IPS DF 6.9 (cell line): ENCODE data around the gene KPNA3.

Experiments
- DNase-seq: peaks from one replicate; pipeline ENCODE4 v3.0.0-alpha.2; 2013; ENCODE audit warnings: low read depth, low spot score
- H3K27ac ChIP-seq: one replicate; pipeline ENCODE4 v1.5.1; 2013; ENCODE audit warnings: low read length, control low read depth
- H3K27me3 ChIP-seq: 2 replicates; pipeline ENCODE4 v1.6.1; 2013; ENCODE audit warnings: mild to moderate bottlenecking, low read length; ENCODE audit not compliant: control insufficient read depth, insufficient read depth
- H3K36me3 ChIP-seq: 2 replicates; pipeline ENCODE4 v1.6.1; 2013; ENCODE audit warnings: low read length; ENCODE audit not compliant: control insufficient read depth, insufficient read depth
- H3K4me1 ChIP-seq: 2 replicates; pipeline ENCODE4 v1.6.1; 2013; ENCODE audit warnings: low read length; ENCODE audit not compliant: control insufficient read depth, insufficient read depth
- H3K4me3 ChIP-seq: 2 replicates; pipeline ENCODE4 v1.5.1; 2013; ENCODE audit warnings: mild to moderate bottlenecking, low read length
- H3K9me3 ChIP-seq: 2 replicates; pipeline ENCODE4 v1.6.1; 2013; ENCODE audit warnings: low read length, inconsistent platforms; ENCODE audit not compliant: control insufficient read depth, insufficient read depth
- whole genome bisulfite sequencing: extraction: QIAGEN DNeasy Blood & Tissue Kit; methylation state at CpG from one replicate; pipeline ENCODE4 v1.1.7; 2013; ENCODE audit warnings: mixed read lengths, missing lambda C conversion rate; ENCODE audit not compliant: insufficient read length, insufficient coverage; 5-methylcytosine and 5-hydroxymethylcytosine counted together

The KPNA3 gene

DNA sequence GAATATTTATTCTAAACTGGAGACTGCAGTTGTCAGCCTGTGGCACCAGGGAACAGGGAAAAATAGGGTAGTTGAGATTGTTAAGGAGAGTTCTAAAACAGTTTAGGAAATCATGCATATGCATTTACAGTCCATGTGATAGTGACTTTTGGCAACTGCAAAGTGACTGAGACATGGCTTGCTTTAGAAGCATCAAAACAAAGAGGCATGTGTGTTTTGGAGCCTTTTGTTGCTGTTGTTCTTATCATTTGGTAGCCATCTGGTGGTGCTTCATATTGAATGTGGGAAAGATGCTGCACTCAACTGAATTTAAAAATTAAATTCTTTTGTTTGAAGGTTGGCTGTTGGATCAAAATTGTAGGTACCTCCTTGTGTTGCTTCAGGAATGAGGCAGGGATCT, 91.0 kb downstream of the KPNA3 start:
- no peaks in the 10 kb centered on the region for H3K27me3 ChIP-seq
- no peak for DNase-seq
- H3K4me1 ChIP-seq, result no peaks in the 10 kb centered on the region
- no peak overlapping the region for H3K4me3 ChIP-seq
- no peaks in the 10 kb centered on the region for H3K9me3 ChIP-seq
- H3K36me3 ChIP-seq, result no peaks in the 10 kb centered on the region; the same call in 1 of the 2 replicates
- H3K27ac ChIP-seq, result no peak overlapping the region

- no CpG with 5 or more reads among the region's 3 CpGs for WGBS
- no peak for DNase-seq
- Histone ChIP-seq H3K27me3 (no peaks in the 10 kb centered on the region), H3K9me3 (no peaks in the 10 kb centered on the region), H3K4me3 (no peak overlapping the region), H3K36me3 (no peaks in the 10 kb centered on the region; the same call in 1 of the 2 replicates), H3K27ac (no peak overlapping the region), H3K4me1 (no peaks in the 10 kb centered on the region)
Observed at GRCh38 chr13:49697468-49697867, 95.0 kb downstream of the KPNA3 start.

DNA sequence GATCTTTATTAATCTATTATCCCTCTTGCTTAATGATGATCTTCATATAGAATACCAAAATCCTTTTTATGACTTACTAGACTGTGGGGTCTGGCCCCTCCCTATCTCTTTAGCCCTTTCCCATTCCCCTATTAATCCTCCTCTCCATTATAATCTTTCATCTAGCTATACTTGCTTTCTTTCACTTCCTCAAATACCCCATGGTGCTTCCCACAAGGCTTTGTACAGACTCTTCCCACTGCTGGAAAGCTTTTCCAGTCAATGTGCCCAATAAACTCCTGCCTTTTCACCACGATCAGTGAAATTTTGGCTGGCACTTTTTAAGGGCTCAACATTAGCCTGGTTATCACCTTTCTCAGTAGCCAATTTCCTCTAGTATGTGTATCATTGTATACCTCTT, 98.0 kb downstream of the KPNA3 start:
- no peak overlapping the region for H3K27ac ChIP-seq
- H3K4me3 ChIP-seq, result no peak overlapping the region
- no peaks in the 10 kb centered on the region for H3K36me3 ChIP-seq
- WGBS, result no CpG with 5 or more reads among the region's 1 CpG
- no peak for DNase-seq
- no peaks in the 10 kb centered on the region for H3K9me3 ChIP-seq
- H3K27me3 ChIP-seq, result no peaks in the 10 kb centered on the region
- H3K4me1 ChIP-seq, result no peaks in the 10 kb centered on the region

- no peaks in the 10 kb centered on the region for H3K27me3 ChIP-seq
- DNase-seq, result no peak
- H3K9me3 ChIP-seq, result no peaks in the 10 kb centered on the region
- H3K27ac ChIP-seq, result no peak overlapping the region
- no CpG with 5 or more reads among the region's 3 CpGs for WGBS
- no peaks in the 10 kb centered on the region for H3K36me3 ChIP-seq
- H3K4me3 ChIP-seq, result no peak overlapping the region
- no peaks in the 10 kb centered on the region for H3K4me1 ChIP-seq
Observed at GRCh38 chr13:49693877-49694276, 98.6 kb downstream of the KPNA3 start.

DNA sequence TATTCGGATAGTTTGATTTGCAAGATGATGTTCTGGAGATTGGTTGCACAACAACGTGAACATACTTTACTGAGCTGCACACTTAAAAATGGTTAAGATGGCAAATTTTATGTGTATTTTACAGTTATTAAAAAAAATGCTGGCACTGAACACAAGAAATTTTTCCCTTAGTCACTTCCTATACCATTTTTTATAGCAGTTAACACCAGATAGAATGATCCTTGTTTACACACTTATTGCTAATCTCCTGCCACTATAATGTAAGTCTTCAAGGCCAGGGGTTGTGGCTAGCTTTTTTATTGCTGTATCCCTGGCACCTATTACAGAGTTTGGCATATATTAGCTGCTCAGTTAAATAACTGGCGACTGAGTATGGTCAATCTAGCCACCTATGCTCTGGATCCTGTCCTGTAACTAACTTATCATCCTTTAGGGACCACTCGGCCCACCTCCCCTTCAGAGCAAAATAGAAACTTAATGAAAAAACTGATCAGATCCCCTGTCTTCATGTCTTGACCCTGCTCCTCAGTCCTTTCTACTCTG, 99.2 kb downstream of the KPNA3 start:
- no CpG with 5 or more reads among the region's 4 CpGs for WGBS
- Histone ChIP-seq H3K4me1 (no peaks in the 10 kb centered on the region), H3K4me3 (no peak overlapping the region), H3K9me3 (no peaks in the 10 kb centered on the region), H3K27me3 (no peaks in the 10 kb centered on the region), H3K27ac (no peak overlapping the region), H3K36me3 (no peaks in the 10 kb centered on the region)
- no peak for DNase-seq

DNA sequence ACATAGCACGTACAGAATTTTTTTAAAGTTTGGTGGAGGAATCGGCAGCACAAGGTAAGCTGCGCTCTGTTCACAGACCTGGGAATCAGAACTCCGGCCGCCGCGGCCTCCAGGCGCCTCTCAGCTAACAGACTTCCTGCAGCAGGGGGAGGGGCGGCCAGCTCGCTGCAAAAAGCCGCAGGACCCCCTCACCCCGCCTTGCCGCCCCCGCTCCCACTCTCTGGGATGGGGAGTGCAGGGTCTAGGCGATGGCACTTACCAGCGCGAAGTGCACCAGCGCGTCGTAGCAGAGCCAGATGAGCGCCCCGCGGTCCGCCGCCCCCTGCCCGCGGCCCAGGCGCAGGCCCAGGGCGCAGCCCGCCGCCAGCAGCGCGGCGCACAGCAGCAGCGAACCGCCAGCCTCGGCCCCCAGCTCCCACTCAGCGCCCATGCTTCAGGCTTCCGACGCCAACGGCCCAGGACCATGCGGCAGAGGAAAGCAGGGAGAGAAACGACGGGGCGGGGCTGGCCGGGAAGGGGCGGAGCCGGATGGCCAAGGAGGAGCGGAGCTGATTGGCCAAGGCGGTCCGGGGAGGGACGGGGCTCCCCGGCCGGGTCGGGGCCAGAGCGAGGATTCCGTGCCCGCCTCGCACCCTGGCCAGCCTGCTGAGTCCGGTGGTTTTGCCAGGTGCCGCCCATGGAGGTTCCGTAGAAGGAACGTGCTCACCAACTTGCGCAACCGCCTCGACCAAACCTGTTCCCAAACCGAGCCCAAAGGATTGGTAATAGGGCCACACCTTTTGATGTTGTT, 101.3 kb downstream of the KPNA3 start, which contains the start of gene EBPL:
TSS of gene EBPL (minus strand) at position 492 of the 790 bp plus-strand sequence. CDS start at position 430, 62 bp downstream.
- WGBS, result no CpG with 5 or more reads among the region's 67 CpGs
- H3K36me3 ChIP-seq, result peaks cover 2% of the 10 kb centered on the region; the same call in 1 of the 2 replicates
- H3K4me3 ChIP-seq, result peak within 1 kb of the TSS; percentile 89; the same call in 1 of the 2 replicates
- no peaks in the 10 kb centered on the region for H3K9me3 ChIP-seq
- H3K27me3 ChIP-seq, result no peaks in the 10 kb centered on the region
- no peak within 1 kb of the TSS for H3K27ac ChIP-seq
- peak; percentile 88 for DNase-seq
- no peaks in the 10 kb centered on the region; the same call in 1 of the 2 replicates for H3K4me1 ChIP-seq

- Histone ChIP-seq H3K9me3 (no peaks in the 10 kb centered on the region), H3K27ac (no peak overlapping the region), H3K4me1 (no peaks in the 10 kb centered on the region; the same call in 1 of the 2 replicates), H3K4me3 (peak overlapping the region; percentile 89; the same call in 1 of the 2 replicates), H3K27me3 (no peaks in the 10 kb centered on the region), H3K36me3 (peaks cover 2% of the 10 kb centered on the region; the same call in 1 of the 2 replicates)
- DNase-seq, result no peak
- no CpG with 5 or more reads among the region's 17 CpGs for WGBS
Observed at GRCh38 chr13:49690133-49690994, 102.1 kb downstream of the KPNA3 start.

GRCh38 chr13:49683489-49683888, 109.0 kb downstream of the KPNA3 start:
- no CpG with 5 or more reads among the region's 6 CpGs for WGBS
- H3K4me3 ChIP-seq, result no peak overlapping the region

GRCh38 chr13:49681842-49682435, 110.5 kb downstream of the KPNA3 start:
- no peak overlapping the region for H3K4me3 ChIP-seq
- H3K27me3 ChIP-seq, result no peaks in the 10 kb centered on the region
- WGBS, result no CpG with 5 or more reads among the region's 4 CpGs
- peaks cover 2% of the 10 kb centered on the region; the same call in 1 of the 2 replicates for H3K9me3 ChIP-seq
- H3K4me1 ChIP-seq, result no peaks in the 10 kb centered on the region
- H3K27ac ChIP-seq, result no peak overlapping the region
- H3K36me3 ChIP-seq, result peaks cover 10% of the 10 kb centered on the region
- no peak for DNase-seq

More at GRCh38 chr13:49683489-49683888, 109.0 kb downstream of the KPNA3 start:
- H3K4me1 ChIP-seq, result no peaks in the 10 kb centered on the region; the same call in 1 of the 2 replicates
- no peaks in the 10 kb centered on the region for H3K27me3 ChIP-seq
- H3K9me3 ChIP-seq, result peaks cover 2% of the 10 kb centered on the region; the same call in 1 of the 2 replicates
- peaks cover 8% of the 10 kb centered on the region for H3K36me3 ChIP-seq
- no peak overlapping the region for H3K27ac ChIP-seq
- no peak for DNase-seq

DNA sequence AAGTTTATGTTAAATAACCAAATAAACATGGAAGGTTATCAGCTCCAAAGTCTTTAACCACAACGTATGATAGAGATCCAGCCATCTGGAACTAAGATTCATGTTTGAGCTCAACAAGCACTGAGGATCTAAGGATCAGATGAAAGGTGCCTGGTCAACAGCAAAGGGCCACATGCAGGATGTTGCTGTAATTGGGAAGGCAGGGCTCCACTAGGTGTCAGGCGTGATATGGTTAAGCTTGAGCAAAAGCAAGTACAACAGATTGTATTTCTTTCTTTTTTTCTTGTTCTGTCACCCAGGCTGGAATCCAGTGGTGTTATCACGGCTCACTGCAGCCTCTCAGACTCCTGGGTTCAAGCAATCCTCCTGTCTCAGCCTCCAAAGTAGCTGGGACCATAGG, 113.2 kb downstream of the KPNA3 start:
- WGBS, result no CpG with 5 or more reads among the region's 3 CpGs
- Histone ChIP-seq H3K9me3 (peaks cover 2% of the 10 kb centered on the region; the same call in 1 of the 2 replicates), H3K27ac (no peak overlapping the region), H3K27me3 (no peaks in the 10 kb centered on the region), H3K4me3 (no peak overlapping the region), H3K4me1 (no peaks in the 10 kb centered on the region), H3K36me3 (peaks cover 10% of the 10 kb centered on the region)
- DNase-seq, result no peak
